Fibroblast of lung (primary cell): ENCODE measurements around the gene PRPF39. TPM values are rescaled to one million over a fixed set of nuclear protein-coding genes. Genes with fewer than 3 reads are reported as not detected.

Experiments used
- DNase-seq, 2 donors: peaks; one replicate each; pipeline versions ENCODE4 v3.0.0 to v3.0.0-alpha.2; 2010; ENCODE audit warnings: low read depth in 2 of 2
- H2AFZ ChIP-seq: 2 replicates; pipeline ENCODE4 v1.5.1; 2012; ENCODE audit warnings: low read length, control low read depth, inconsistent platforms
- H3K27ac ChIP-seq: 2 replicates; pipeline ENCODE4 v1.5.1; 2011; ENCODE audit warnings: low read length, control low read depth; ENCODE audit not compliant: insufficient read depth
- H3K27me3 ChIP-seq: 2 replicates; pipeline ENCODE4 v1.5.1; 2011; ENCODE audit warnings: mild to moderate bottlenecking, low read length; ENCODE audit not compliant: control insufficient read depth, insufficient read depth
- H3K36me3 ChIP-seq: 2 replicates; pipeline ENCODE4 v1.5.1; 2011; ENCODE audit warnings: low read length; ENCODE audit not compliant: control insufficient read depth, insufficient read depth
- H3K4me1 ChIP-seq: 2 replicates; pipeline ENCODE4 v1.5.1; 2011; ENCODE audit warnings: low read length; ENCODE audit not compliant: control insufficient read depth, insufficient read depth; ENCODE audit errors: extremely low read depth
- H3K4me2 ChIP-seq: 2 replicates; pipeline ENCODE4 v1.5.1; 2011; ENCODE audit warnings: low read length, control low read depth; ENCODE audit not compliant: insufficient read depth; ENCODE audit errors: extremely low read depth
- H3K4me3 ChIP-seq, 4 experiments: fragments of 200-600 bp in 1 of 4; sonication (generic) in 1 of 4; replicated peaks in 1 of 4; 2 replicates each; pipeline ENCODE4 v1.5.1; 2011 to 2016; ENCODE audit warnings: low read length in 4 of 4, low read depth in 3 of 4, mild to moderate bottlenecking in 3 of 4, control low read depth in 2 of 4, inconsistent platforms in 1 of 4, mixed read lengths in 1 of 4; ENCODE audit not compliant: insufficient read depth in 1 of 4; ENCODE audit errors: control extremely low read depth in 1 of 4
- H3K79me2 ChIP-seq: 2 replicates; pipeline ENCODE4 v1.5.1; 2012; ENCODE audit warnings: mild to moderate bottlenecking, low read length, inconsistent platforms; ENCODE audit not compliant: control insufficient read depth, insufficient read depth
- H3K9ac ChIP-seq: 2 replicates; pipeline ENCODE4 v1.5.1; 2011; ENCODE audit warnings: mild to moderate bottlenecking, low read length, control low read depth; ENCODE audit not compliant: insufficient read depth
- H3K9me3 ChIP-seq: 2 replicates; pipeline ENCODE4 v1.5.1; 2012; ENCODE audit warnings: low read depth, low read length; ENCODE audit not compliant: control insufficient read depth, insufficient read depth
- H4K20me1 ChIP-seq: 2 replicates; pipeline ENCODE4 v1.5.1; 2011; ENCODE audit warnings: low read length; ENCODE audit not compliant: control insufficient read depth, insufficient read depth; ENCODE audit errors: extremely low read depth
- CTCF ChIP-seq, 2 donors: IDR thresholded peaks in 1 of 2; conservative IDR thresholded peaks in 1 of 2; 1 replicate in 1 of 2; 2 replicates in 1 of 2; pipeline ENCODE4 v1.5.1; 2011 to 2012; ENCODE audit warnings: low read length in 2 of 2, control low read depth in 1 of 2, inconsistent platforms in 1 of 2, low read depth in 1 of 2, mild to moderate bottlenecking in 1 of 2
- EZH2 ChIP-seq: IDR thresholded peaks from 2 replicates; pipeline ENCODE4 v1.5.1; 2012; ENCODE audit warnings: low read length, control low read depth, mild to moderate bottlenecking; ENCODE audit errors: missing control alignments
- polyA plus RNA-seq, 2 donors: library from polyadenylated mRNA; depleted of rRNA in 1 of 2; stranded (reverse) in 1 of 2; unstranded in 1 of 2; fragments of >200 nt; gene quantifications; 2 replicates each; pipeline ENCODE4 v1.2.1, GENCODE V29; 2011 to 2012; ENCODE audit warnings: missing spikeins in 1 of 2
- total RNA-seq: library from RNA; depleted of rRNA; stranded (reverse); fragments of >200 nt; gene quantifications from 2 replicates; pipeline ENCODE4 v1.2.1, GENCODE V29; 2014

Gene PRPF39
- total and polyA plus RNA-seq, 2 donors (not counting 1 experiment from before 2014, with no cell fraction given), result 28.4 to 28.5 TPM

DNA sequence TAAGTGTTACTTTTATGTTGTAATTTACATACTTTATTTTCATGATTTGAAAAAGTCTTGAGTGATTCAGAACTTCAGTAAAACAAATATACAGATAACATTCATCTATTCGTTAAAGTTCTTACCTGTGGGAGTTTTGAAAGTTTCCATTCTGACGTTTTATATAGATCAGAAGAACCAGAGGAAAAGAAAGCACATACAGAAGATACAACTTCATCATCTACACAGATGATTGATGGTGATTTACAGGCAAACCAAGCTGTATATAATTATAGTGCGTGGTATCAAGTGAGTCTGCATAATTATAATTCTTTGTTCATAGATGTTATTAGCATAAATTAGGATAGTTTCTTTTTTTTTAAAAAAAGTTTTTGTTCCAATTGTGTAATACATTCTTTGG lies 30.4 kb downstream of the PRPF39 start:
- Histone ChIP-seq H3K79me2 (no peaks in the 10 kb centered on the region), H3K27me3 (no peaks in the 10 kb centered on the region), H3K4me1 (no peaks in the 10 kb centered on the region), H3K36me3 (peaks cover 8% of the 10 kb centered on the region), H3K9ac (no peak overlapping the region), H3K9me3 (no peaks in the 10 kb centered on the region), H3K4me3 (no peak overlapping the region), H4K20me1 (no peaks in the 10 kb centered on the region), H2AFZ (no peak overlapping the region), H3K27ac (no peak overlapping the region), H3K4me2 (no peak overlapping the region)
- no peak for DNase-seq
- TF ChIP-seq EZH2, result no peak
- no peak for TF ChIP-seq CTCF (conservative IDR thresholded peaks at IDR 0.05 in 1 of 2, IDR thresholded peaks at IDR 0.05 in 1 of 2; ENCODE audit: low read depth in 1 of 2, low read length in 2 of 2)

DNA sequence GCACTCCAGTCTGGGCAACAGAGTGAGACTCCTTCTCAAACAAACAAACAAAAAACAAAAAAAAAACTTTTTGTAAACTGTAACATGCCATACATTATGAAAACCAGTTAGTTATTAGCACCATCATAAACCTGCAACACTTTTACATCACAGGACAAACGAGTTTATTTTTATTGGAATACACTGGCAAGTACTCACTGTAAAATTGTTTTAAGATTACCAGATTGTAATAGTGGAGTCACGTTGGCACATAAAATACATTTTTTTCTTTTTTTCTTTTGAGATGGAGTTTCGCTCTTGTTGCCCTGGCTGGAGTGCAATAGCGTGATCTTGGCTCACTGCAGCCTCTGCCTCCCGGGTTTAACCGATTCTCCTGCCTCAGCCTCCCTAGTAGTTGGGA lies 34.7 kb downstream of the PRPF39 start:
- Histone ChIP-seq H3K9me3 (no peaks in the 10 kb centered on the region), H3K4me2 (no peak overlapping the region), H2AFZ (no peak overlapping the region), H3K9ac (no peak overlapping the region), H3K4me3 (no peak overlapping the region), H4K20me1 (no peaks in the 10 kb centered on the region), H3K4me1 (no peaks in the 10 kb centered on the region), H3K36me3 (peaks cover 6% of the 10 kb centered on the region), H3K27ac (no peak overlapping the region), H3K79me2 (no peaks in the 10 kb centered on the region), H3K27me3 (no peaks in the 10 kb centered on the region)
- no peak for DNase-seq
- TF ChIP-seq EZH2, result no peak
- no peak for TF ChIP-seq CTCF (conservative IDR thresholded peaks at IDR 0.05 in 1 of 2, IDR thresholded peaks at IDR 0.05 in 1 of 2; ENCODE audit: low read depth in 1 of 2, low read length in 2 of 2)

DNA sequence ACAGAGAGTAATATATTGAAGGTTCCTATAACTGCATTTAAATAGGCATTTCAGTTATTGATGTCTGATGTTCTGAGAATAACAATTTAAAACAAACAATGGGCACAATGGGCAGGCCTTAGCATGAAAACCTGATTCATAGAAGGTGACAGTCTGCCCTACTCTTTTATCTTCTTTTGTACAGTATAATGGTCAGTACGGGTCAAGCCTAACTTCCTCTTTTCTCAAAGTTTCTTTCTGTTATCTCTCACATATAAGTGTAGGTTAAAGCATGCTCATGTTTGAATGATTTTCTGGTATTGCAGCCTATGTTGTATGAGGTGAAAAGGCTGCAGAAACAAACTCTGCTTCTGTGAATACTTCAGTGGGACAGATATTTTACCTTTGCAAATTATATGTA lies 36.2 kb downstream of the PRPF39 start:
- H3K4me2 ChIP-seq, result no peak overlapping the region
- H3K4me1 ChIP-seq, result no peaks in the 10 kb centered on the region
- H3K36me3 ChIP-seq, result peaks cover 6% of the 10 kb centered on the region
- H3K79me2 ChIP-seq, result no peaks in the 10 kb centered on the region
- no peaks in the 10 kb centered on the region for H3K9me3 ChIP-seq
- no peak overlapping the region for H3K27ac ChIP-seq
- no peaks in the 10 kb centered on the region for H4K20me1 ChIP-seq
- DNase-seq, result no peak
- H3K9ac ChIP-seq, result no peak overlapping the region
- no peak overlapping the region for H3K4me3 ChIP-seq
- no peaks in the 10 kb centered on the region for H3K27me3 ChIP-seq
- H2AFZ ChIP-seq, result no peak overlapping the region
- TF ChIP-seq CTCF (conservative IDR thresholded peaks at IDR 0.05 in 1 of 2, IDR thresholded peaks at IDR 0.05 in 1 of 2; ENCODE audit: low read depth in 1 of 2, low read length in 2 of 2) (no peak), EZH2 (no peak)
